ENCODE measurements around the gene OR10V1.

DNA sequence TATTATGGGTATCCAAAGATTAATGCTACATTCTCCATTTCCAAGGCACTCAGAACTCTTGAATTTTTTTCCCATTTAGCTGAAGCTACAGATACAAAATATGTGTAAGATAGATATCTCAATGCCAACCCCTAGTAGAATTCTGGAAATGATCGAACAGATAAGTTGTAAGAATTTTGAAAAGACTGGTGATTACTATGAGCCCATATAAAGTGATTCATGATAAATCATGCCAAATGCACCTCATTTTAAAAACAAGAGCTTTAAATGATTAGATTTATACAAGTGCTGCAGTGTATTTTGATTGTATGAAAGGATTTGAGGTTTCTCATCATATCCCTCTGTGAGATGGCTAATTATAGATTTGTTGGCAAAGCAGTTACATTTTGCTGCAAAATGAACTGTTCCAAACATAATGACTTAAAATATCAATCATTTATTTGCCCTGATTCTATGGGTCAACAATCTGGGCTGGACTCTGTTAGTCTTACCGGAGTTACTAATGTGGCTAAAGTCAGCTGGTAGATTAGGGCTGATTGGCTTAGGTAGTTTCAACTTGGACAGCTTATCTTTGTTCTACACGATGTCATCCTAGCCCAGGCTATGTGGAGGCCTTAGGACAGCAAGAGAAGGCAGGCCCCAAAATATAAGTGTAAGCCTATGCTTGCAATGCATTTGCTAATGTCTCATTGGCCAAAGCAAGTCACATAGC lies 3.4 kb downstream of the OR10V1 start:
- no peak for TF ChIP-seq CTCF (IDR thresholded peaks at IDR 0.05)
- TF ChIP-seq POLR2A (IDR thresholded peaks at IDR 0.05), result no peak

All from heart left ventricle (tissue), 13 donors.